ENCODE results near the gene GOLGA6L1.
"Not testable (repeated sequence)": the region's sequence is repeated elsewhere in the genome, so short reads cannot be mapped to it uniquely, and the experiment has no call there.

GOLGA6L1 gene

GRCh38 chr15:23136722-23137121 is at the start of gene GOLGA6L1:
GOLGA6L1 (minus strand) TSS chr15:23136822; CDS start chr15:23136731, 91 bp downstream.
- DNase-seq (ENCODE audit: low spot score), result not testable (repeated sequence)

GRCh38 chr15:23181201-23181600 is 44.6 kb upstream of the GOLGA6L1 start:
- DNase-seq (ENCODE audit: low spot score), result not testable (repeated sequence)

GRCh38 chr15:23180547-23180927 is 43.9 kb upstream of the GOLGA6L1 start:
- DNase-seq (ENCODE audit: low spot score), result not testable (repeated sequence)

- not testable (repeated sequence) for DNase-seq (ENCODE audit: low spot score)
These were observed 43.3 kb upstream of the GOLGA6L1 start for GRCh38 chr15:23179768-23180546.

GRCh38 chr15:23176683-23177082 is 40.1 kb upstream of the GOLGA6L1 start:
- DNase-seq (ENCODE audit: low spot score), result not testable (repeated sequence)

GRCh38 chr15:23175606-23176005 is 39.0 kb upstream of the GOLGA6L1 start:
- not testable (repeated sequence) for DNase-seq (ENCODE audit: low spot score)

GRCh38 chr15:23174609-23175140 is 38.1 kb upstream of the GOLGA6L1 start:
- peak; percentile 0 for DNase-seq (ENCODE audit: low spot score)

GRCh38 chr15:23132787-23133186 is 3.8 kb downstream of the GOLGA6L1 start:
- not testable (repeated sequence) for DNase-seq (ENCODE audit: low spot score)

GRCh38 chr15:23118208-23118607 is 18.4 kb downstream of the GOLGA6L1 start:
- DNase-seq (ENCODE audit: low spot score), result no peak

GRCh38 chr15:23095796-23096195 is 40.8 kb downstream of the GOLGA6L1 start:
- DNase-seq (ENCODE audit: low spot score), result no peak

GRCh38 chr15:23083115-23083514 is 53.5 kb downstream of the GOLGA6L1 start:
- no peak for DNase-seq (ENCODE audit: low spot score)

GRCh38 chr15:23081996-23082737 is 54.5 kb downstream of the GOLGA6L1 start:
- DNase-seq (ENCODE audit: low spot score), result not testable (repeated sequence)

- no peak for DNase-seq (ENCODE audit: low spot score)
These were observed 55.4 kb downstream of the GOLGA6L1 start for GRCh38 chr15:23081271-23081670.

GRCh38 chr15:23079766-23080165 is 56.9 kb downstream of the GOLGA6L1 start:
- no peak for DNase-seq (ENCODE audit: low spot score)

All from SW480 (cell line).